Measurements from ENCODE around the gene FBXL13.

DNA sequence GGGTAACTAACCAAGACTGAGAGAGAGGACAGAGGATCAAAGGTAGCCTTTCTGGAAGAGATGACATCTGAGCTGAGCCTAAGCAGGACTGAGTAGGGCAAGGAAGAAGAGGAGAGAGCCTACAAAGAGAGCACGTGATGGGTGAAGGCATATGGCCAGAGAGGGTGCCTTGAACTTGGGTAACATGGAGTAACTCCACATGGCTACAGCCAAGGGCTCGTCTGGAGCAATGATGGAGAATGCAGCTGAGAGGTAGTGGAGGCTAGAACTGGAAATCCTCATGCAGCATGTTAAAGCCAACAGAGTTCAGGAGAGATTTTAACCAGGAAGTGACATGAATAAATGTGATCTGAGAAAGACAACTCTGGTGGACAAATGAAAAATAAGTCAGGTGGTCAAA lies 84.0 kb downstream of the FBXL13 start:
- TF ChIP-seq, protein P1, sequence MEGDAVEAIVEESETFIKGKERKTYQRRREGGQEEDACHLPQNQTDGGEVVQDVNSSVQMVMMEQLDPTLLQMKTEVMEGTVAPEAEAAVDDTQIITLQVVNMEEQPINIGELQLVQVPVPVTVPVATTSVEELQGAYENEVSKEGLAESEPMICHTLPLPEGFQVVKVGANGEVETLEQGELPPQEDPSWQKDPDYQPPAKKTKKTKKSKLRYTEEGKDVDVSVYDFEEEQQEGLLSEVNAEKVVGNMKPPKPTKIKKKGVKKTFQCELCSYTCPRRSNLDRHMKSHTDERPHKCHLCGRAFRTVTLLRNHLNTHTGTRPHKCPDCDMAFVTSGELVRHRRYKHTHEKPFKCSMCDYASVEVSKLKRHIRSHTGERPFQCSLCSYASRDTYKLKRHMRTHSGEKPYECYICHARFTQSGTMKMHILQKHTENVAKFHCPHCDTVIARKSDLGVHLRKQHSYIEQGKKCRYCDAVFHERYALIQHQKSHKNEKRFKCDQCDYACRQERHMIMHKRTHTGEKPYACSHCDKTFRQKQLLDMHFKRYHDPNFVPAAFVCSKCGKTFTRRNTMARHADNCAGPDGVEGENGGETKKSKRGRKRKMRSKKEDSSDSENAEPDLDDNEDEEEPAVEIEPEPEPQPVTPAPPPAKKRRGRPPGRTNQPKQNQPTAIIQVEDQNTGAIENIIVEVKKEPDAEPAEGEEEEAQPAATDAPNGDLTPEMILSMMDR (conservative IDR thresholded peaks at IDR 0.05; ENCODE audit: low read depth in 2 of 2), result no peak
- no peak for TF ChIP-seq EZH2 (IDR thresholded peaks at IDR 0.05; ENCODE audit: low read depth, unreplicated experiment)
- no peak for TF ChIP-seq POLR2AphosphoS5 (IDR thresholded peaks at IDR 0.05; ENCODE audit: low read depth)
- no peak for TF ChIP-seq CREB1 (CRISPR knock-in tag; IDR thresholded peaks at IDR 0.05; ENCODE audit: low read depth)
- no peak for TF ChIP-seq JUNB (IDR thresholded peaks at IDR 0.05; ENCODE audit: unreplicated experiment)
- TF ChIP-seq EZH2phosphoT487 (IDR thresholded peaks at IDR 0.05; ENCODE audit: unreplicated experiment), result no peak
- TF ChIP-seq, protein P2, sequence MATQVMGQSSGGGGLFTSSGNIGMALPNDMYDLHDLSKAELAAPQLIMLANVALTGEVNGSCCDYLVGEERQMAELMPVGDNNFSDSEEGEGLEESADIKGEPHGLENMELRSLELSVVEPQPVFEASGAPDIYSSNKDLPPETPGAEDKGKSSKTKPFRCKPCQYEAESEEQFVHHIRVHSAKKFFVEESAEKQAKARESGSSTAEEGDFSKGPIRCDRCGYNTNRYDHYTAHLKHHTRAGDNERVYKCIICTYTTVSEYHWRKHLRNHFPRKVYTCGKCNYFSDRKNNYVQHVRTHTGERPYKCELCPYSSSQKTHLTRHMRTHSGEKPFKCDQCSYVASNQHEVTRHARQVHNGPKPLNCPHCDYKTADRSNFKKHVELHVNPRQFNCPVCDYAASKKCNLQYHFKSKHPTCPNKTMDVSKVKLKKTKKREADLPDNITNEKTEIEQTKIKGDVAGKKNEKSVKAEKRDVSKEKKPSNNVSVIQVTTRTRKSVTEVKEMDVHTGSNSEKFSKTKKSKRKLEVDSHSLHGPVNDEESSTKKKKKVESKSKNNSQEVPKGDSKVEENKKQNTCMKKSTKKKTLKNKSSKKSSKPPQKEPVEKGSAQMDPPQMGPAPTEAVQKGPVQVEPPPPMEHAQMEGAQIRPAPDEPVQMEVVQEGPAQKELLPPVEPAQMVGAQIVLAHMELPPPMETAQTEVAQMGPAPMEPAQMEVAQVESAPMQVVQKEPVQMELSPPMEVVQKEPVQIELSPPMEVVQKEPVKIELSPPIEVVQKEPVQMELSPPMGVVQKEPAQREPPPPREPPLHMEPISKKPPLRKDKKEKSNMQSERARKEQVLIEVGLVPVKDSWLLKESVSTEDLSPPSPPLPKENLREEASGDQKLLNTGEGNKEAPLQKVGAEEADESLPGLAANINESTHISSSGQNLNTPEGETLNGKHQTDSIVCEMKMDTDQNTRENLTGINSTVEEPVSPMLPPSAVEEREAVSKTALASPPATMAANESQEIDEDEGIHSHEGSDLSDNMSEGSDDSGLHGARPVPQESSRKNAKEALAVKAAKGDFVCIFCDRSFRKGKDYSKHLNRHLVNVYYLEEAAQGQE (IDR thresholded peaks at IDR 0.05; ENCODE audit: unreplicated experiment), result no peak
- TF ChIP-seq STAT1 (IDR thresholded peaks at IDR 0.05; ENCODE audit: unreplicated experiment), result no peak
- TF ChIP-seq, protein P3, sequence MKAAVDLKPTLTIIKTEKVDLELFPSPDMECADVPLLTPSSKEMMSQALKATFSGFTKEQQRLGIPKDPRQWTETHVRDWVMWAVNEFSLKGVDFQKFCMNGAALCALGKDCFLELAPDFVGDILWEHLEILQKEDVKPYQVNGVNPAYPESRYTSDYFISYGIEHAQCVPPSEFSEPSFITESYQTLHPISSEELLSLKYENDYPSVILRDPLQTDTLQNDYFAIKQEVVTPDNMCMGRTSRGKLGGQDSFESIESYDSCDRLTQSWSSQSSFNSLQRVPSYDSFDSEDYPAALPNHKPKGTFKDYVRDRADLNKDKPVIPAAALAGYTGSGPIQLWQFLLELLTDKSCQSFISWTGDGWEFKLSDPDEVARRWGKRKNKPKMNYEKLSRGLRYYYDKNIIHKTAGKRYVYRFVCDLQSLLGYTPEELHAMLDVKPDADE (IDR thresholded peaks at IDR 0.05), result no peak

Measured in GM23338 (cell line).